NCI-H345 treated with DMSO at 0.1 percent for 48 hours (cell line): ENCODE results near the gene KIRREL3.
A peak's percentile ranks its signal among the peaks of the same experiment; 100 is the strongest.

Source experiments
- DNase-seq: peaks from one replicate; lab custom pipeline; 2025; ENCODE audit not compliant: unreplicated experiment; lab: John Stamatoyannopoulos, UW

Gene KIRREL3

DNA sequence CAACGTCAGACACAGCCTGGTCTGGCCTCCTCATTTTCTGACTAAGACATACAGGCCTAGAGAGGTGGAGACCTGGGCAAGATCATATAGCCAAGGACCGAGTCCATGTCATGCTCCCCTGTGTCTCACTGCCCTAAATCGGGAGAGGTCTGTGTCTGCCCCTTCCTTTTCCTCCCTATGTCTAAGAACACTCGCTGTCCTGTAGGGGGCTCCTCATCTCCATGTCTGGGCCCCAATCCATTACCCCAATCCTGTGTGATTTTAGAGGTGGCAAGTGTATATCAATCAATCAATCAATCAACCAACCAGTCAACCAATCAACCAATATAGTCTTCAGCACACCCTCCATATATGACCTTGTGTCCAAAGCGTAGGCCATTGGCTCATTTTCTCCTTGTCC lies 125.7 kb downstream of the KIRREL3 start:
- no peak for DNase-seq

DNA sequence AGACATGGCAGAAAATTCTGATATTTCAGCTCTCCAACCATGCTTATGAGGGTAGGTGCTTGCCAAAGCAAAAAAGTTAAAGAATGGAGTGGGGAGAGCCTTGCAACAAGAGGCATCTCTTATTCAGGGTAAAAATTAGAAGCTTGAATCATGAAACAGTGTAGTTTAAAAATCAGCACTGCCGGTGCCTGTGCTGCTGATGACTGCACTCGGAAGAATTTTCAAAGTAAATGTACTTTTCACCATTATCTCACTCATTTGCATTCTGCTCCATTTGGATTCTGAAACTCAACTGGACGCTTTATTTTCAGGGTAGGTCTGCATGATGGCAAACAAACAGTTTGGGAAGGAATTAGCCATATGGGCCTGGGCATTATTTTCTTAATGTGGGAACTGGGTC lies 126.3 kb downstream of the KIRREL3 start:
- no peak for DNase-seq

GRCh38 chr11:126871792-126872191 lies 128.8 kb downstream of the KIRREL3 start:
- DNase-seq = no peak

- DNase-seq = no peak
Observed at GRCh38 chr11:126870021-126870420, 130.5 kb downstream of the KIRREL3 start.

- DNase-seq = no peak
Observed at GRCh38 chr11:126868741-126869140, 131.8 kb downstream of the KIRREL3 start.

- no peak for DNase-seq
Observed at GRCh38 chr11:126864934-126865333, 135.6 kb downstream of the KIRREL3 start.

- DNase-seq = no peak
Observed at GRCh38 chr11:126863294-126863997, 137.1 kb downstream of the KIRREL3 start.

DNA sequence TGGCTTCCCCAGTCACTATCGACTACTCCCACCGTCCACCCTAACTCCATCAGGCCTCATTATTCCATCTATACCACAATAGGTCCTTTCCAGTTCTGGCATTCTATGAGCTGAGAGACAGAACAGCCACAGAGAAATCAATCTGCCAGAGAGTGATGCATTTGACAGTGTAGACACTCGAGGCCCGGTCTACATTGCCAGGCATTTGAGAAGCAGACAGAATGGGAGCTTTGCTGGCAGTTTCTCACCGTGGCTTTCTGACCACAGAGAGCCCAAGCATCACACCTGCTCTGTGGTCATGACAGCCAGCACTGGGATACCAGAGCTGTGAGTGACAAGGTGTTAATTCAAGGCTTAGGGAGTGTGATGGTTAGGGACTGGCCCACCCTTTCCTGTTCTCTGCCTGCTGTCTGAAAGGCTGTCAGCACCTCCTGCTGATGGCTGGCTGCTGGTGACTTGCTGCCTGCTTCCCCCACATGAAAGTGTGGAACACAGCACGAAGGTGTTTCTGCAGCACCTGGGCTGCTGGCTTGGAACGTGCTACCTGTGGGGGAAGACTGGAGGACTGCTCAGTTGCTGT lies 137.8 kb downstream of the KIRREL3 start:
- no peak for DNase-seq

DNA sequence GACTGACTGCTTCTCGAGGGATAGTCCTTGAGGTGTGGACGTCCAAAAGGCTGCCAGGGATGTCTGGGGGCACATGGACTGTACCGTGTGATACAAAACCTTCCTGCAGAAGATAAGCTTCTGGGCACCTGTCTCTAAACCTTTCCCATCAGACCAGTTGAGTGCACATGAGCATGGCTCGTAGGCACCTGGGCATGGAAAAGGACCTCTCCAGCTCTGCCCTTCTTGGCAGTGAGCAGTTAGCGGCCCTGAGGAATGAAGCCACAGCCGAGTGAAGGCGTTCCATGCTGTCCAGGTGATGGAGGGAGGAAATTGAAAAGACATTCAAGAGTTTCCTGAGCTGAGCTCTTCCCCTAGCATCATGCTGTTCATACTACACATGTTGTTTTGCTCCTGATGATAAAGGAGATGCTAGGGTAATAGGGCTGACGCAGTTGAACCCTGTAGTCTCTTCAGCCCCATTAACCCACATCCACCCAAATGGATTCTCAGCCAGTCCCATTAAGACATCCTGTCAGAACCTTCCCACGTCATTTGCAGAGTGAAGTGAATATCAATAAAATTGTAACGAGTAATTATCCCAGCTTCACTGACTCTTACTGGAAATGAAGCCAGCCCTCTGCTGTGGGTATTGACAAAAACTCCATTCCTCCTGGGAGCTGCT lies 138.6 kb downstream of the KIRREL3 start:
- no peak for DNase-seq

DNA sequence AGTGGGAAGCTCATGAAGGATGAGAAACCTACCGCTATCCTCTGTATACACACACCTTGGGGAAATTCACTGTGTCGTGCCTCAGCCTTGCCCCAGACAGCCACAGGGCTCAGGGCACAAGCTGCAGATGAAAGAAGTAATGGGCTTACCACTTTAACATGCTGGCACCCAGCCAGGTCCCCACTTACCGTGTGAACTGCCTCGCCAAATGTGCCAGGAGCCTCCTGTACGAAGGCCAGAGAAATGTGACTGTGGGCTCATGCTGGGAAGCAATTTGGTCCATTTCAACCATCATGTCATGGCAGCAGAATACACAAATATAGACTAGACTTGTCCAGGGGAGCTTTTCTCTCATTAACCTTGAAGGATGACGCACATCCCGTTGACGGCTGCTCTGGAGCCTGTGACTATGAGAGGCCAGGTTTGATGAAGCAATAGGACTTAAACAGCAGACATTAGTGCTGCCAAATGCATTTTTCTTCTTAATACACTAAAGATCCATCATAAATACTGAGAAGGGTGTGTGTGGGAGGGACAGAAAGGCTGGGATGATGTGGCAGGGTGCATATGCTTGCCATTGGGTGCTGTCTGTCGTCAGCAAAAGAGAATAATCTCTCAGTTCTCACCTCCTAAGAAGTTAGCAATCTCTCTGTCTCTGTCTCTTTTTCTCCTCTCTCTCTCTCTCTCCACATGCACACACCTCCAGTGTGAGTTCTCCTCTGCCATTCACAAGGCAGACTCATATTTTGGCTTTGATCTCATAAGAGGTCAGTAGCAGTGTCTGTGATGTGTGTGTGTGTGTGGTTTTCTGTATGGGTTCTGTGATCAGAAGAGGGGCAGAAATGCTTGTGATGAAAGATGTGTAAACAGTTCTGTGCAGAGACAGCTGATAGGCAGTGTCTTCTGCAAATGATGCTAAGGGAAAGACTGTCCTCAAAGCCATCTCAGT lies 142.4 kb downstream of the KIRREL3 start:
- DNase-seq = peak; percentile 95

- DNase-seq = no peak
Observed at GRCh38 chr11:126855536-126855935, 145.0 kb downstream of the KIRREL3 start.

GRCh38 chr11:126853732-126854131 lies 146.8 kb downstream of the KIRREL3 start:
- DNase-seq = no peak

DNA sequence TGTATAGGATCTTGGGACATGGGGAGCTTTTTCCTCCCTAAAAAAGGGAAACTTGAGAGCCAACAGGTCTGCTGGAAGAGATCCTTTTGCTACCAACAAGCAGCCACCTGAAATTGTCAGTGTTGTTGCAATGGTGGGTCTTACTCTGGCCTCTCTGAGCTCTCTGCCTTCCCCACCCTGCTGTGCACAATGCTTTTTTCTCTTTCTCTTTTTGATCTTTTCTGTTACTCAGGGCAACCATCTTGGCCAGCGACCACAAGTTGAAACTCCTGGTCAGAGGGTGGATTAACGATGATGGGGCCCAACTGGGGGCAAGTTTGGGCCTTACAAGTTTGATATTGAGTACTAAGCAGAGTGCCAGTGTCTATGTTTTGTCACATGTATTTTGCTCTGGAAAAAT lies 155.8 kb downstream of the KIRREL3 start:
- DNase-seq = no peak

DNA sequence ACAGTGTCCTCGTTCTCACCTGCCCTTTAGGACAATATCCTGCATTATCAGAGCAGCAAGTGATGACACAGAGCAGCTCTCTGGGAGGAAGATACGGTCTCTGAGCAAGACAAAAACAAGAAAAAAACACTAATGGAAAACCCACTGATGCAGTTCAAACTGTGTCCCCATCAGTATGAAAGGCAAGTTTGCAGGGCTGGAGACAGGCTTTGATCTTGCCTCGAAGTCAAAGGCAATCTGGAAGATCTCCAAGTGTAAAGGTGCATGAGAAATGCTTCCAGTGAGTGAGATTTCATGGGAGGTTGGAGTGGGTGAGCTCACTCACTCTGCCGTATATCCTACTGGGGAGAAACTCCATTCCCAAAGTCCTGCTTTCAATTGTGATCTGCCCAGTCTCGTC lies 157.5 kb downstream of the KIRREL3 start:
- DNase-seq = no peak

GRCh38 chr11:126841999-126842398 lies 158.6 kb downstream of the KIRREL3 start:
- no peak for DNase-seq

GRCh38 chr11:126840975-126841374 lies 159.6 kb downstream of the KIRREL3 start:
- no peak for DNase-seq

- no peak for DNase-seq
Observed at GRCh38 chr11:126840201-126840886, 160.2 kb downstream of the KIRREL3 start.

DNA sequence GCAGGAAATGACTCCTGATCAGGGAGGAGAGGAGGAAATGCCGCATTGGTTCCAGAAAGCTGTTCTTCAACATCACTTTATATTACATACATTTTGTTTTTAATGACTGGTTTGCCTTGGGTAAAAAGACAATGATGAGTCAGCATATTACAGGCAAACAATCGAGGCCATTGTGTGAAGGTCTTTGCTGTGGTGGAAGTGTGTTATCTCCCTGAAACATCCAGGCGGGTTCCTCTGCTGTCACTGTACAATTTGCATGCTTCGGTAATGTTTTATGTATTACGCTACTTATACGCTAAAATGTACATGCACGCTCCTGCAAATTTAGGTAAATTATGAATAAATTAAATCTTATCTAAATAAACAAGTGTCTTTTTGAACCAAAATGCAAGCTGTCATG lies 161.1 kb downstream of the KIRREL3 start:
- no peak for DNase-seq

- DNase-seq = no peak
Observed at GRCh38 chr11:126838779-126839178, 161.8 kb downstream of the KIRREL3 start.

DNA sequence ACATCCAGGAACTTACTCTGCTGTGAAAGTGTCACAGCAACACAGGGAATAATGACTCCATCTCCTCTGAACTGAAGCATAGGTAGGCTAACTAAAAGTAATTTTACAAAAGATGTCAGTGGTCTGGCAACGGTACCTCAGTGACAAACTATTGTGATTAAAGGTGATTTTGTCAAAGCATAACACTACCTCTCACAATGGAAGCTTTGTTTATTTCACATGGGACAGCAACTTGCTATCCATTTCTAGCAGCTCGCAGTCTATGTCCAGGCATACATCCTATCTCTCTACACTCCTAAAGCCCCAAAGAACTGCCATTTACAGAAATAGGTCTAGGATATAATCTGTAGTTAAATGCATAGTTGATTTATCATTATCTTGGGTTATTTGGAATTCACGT lies 163.0 kb downstream of the KIRREL3 start:
- DNase-seq = no peak

- no peak for DNase-seq
Observed at GRCh38 chr11:126834573-126834972, 166.0 kb downstream of the KIRREL3 start.
